ENCODE data around the gene RRP9.

DNA sequence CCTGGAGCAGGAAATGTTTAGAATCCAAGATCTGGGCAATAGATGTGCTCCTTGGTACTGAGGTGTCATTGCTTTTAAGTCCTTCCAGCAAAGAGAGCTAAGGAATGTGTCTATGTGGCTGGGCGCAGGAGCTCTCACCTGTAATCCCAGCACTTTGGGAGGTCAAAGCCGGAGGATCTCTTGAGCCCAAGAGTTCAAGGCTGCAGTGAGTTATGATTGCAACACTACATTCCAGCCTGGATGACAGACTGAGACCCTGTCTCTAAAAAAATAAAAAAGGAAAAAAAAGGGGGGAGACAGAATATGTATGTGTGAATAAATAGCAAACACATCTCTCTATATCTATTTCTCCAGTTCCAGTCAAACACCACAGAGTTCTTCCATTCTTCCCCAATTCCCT is 9.2 kb upstream of the RRP9 start:
- TF ChIP-seq YY1 (IDR thresholded peaks at IDR 0.05; ENCODE audit: insufficient read depth, insufficient read length) (no peak), SUZ12 (IDR thresholded peaks at IDR 0.05; ENCODE audit: extremely low read depth, insufficient read depth, insufficient read length) (no peak)

Measured in NT2/D1 (cell line).